Stimulated activated CD4-positive, alpha-beta T cell treated with anti-CD3 and anti-CD28 coated beads, Interleukin-2, amount 100 ng/mL, for 48 hours (primary cell): ENCODE data around the gene PRKAR2A.
A peak's percentile ranks its signal among the peaks of the same experiment; 100 is the strongest.
"Not testable (repeated sequence)": the region's sequence is repeated elsewhere in the genome, so short reads cannot be mapped to it uniquely, and the experiment has no call there.

Source experiments
- DNase-seq, 2 donors: peaks; one replicate each; pipeline ENCODE4 v3.0.0-alpha.2; 2020

Gene PRKAR2A

GRCh38 chr3:48725185-48725855 lies 122.4 kb downstream of the PRKAR2A start:
- not testable (repeated sequence) for DNase-seq

- DNase-seq = no peak
Measured at GRCh38 chr3:48723725-48724124, 123.9 kb downstream of the PRKAR2A start.

GRCh38 chr3:48723293-48723692 lies 124.4 kb downstream of the PRKAR2A start:
- DNase-seq = not testable (repeated sequence)

- peak; percentile 99 to 100 for DNase-seq
Measured at GRCh38 chr3:48716982-48717746, 130.5 kb downstream of the PRKAR2A start, which contains the start of gene IP6K2. TSS of gene IP6K2 (minus strand) at chr3:48717221. CDS start at chr3:48695291, 21,930 bp downstream.

- DNase-seq = no peak
Measured at GRCh38 chr3:48716508-48716981, 131.1 kb downstream of the PRKAR2A start.

GRCh38 chr3:48715174-48715800 lies 132.4 kb downstream of the PRKAR2A start:
- DNase-seq = no peak

GRCh38 chr3:48711727-48712126 lies 135.9 kb downstream of the PRKAR2A start:
- no peak for DNase-seq

GRCh38 chr3:48709051-48709461 lies 138.6 kb downstream of the PRKAR2A start:
- no peak for DNase-seq

- no peak for DNase-seq
Measured at GRCh38 chr3:48708481-48708889, 139.2 kb downstream of the PRKAR2A start.

GRCh38 chr3:48707157-48707556 lies 140.5 kb downstream of the PRKAR2A start:
- DNase-seq = no peak

- no peak for DNase-seq
Measured at GRCh38 chr3:48702320-48702920, 145.3 kb downstream of the PRKAR2A start.

- DNase-seq = no peak
Measured at GRCh38 chr3:48700731-48701405, 146.8 kb downstream of the PRKAR2A start.

- DNase-seq = no peak
Measured at GRCh38 chr3:48698891-48699290, 148.8 kb downstream of the PRKAR2A start.

- DNase-seq = no peak
Measured at GRCh38 chr3:48697952-48698351, 149.7 kb downstream of the PRKAR2A start.

GRCh38 chr3:48696601-48697000 lies 151.1 kb downstream of the PRKAR2A start:
- no peak for DNase-seq
